NCI-H345 treated with DMSO at 0.1 percent for 48 hours (cell line): ENCODE results near the gene TAF9B.
"Not testable (repeated sequence)": the region's sequence is repeated elsewhere in the genome, so short reads cannot be mapped to it uniquely, and the experiment has no call there.

ENCODE experiments used
- DNase-seq: peaks from one replicate; lab custom pipeline; 2025; ENCODE audit not compliant: unreplicated experiment; lab: John Stamatoyannopoulos, UW

The TAF9B gene

GRCh38 chrX:78116766-78117165 is 22.7 kb downstream of the TAF9B start:
- no peak for DNase-seq

DNA sequence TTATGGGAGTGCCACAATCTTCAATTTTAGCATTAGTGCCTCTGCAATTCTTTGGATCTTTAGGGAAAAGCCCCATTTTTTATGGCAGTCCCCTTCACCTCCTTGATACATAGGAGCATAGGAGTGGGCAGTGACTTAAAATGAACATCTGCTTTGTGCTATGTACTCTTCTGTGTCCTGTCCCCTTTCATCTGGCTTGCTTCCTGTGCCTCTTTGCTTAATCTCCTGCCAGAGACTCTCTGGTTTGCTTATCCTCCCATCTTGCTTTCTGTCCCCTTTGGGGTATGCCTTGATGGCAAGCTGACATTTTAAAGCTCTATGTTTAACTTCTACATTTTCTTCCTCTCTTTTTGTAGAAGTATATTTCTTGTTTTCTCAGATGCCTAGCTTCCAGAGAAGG is 23.1 kb downstream of the TAF9B start:
- DNase-seq, result no peak

DNA sequence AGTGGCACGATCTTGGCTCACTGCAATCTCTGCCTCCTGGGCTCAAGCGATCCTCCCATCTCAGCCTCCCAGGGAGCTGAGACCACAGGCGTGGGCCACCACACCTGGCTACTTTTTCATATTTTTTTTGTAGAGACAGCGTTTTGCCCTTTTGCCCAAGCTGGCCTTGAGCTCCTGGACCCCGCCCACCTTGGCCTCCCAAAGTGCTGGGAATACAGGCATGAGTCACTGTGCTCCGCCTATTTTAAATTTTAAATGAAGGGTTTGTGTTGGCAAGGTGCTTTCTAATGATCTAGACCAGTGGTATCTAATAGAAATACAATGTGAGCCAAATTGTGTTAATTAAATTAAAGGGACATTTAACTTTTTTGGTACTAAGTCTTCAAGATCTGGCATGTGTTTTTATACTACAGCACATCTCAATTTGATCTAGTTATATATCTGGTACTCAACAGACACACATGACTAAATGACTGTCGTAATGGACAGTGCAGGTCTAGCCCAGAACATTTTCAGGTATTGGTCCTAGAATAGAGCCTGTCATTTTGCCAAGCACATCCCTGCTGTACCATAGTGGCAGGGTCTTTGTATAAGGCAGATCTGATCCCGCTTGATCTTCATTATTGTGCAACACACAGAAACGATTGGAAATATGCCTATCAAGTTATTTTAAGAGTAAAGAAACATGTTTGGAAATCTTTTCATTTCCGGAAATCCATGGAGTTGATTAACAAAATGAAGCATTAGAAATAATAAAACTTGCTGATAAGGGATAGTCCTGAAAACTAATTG is 28.1 kb downstream of the TAF9B start:
- no peak for DNase-seq

- DNase-seq, result no peak
These were observed 30.0 kb downstream of the TAF9B start for GRCh38 chrX:78109458-78109857.

DNA sequence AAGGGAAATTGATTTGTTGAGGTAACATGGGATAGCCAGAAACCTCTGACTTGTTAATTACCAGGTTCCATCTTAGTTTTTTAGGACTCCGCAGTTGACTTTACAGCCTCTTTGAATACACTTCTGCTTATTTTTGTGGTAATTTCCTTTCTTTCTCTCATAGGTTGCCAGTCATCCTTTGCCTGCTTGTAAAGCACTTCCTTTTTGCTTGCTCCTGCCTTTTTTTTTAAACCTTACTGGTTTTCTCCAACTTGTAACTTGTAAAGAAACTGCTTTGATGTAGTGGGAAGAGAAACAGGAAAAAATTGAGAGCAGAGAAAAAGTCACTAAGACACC is 32.8 kb downstream of the TAF9B start:
- DNase-seq, result no peak

DNA sequence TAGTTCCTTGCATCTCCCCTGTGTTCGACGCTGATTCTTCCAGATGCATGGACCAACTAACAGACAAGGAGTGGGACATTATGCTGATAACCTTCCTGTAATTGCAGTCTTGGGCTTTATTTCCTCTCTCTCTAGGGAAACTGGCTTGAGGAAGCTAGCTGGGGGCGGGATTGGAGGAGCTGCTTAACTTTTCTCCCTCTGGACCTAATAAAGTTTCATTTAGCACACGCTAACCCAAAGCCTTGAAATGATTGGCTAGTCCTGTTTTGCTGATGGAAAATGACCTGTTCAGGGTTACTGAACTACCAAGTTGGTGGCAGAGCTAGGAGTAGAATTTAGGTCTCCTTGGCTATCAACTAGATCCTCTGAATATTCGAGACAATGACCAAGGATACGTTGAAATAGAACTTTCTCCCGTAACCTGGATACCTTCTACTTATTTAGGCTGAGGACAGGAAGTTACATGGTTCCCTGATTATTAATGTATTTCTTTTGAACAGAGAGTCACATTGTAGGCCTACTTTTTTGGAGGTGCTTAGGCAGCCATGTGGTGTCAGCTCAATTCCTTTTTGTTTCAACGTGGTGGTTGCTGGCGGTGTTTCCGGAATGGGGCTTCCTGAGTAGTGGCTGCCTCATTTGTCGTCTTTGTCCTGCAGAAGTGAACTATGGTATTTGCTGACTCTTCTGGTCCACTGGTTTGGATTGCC is 33.4 kb downstream of the TAF9B start:
- DNase-seq, result no peak

GRCh38 chrX:78104447-78105176 is 34.8 kb downstream of the TAF9B start:
- DNase-seq, result no peak

GRCh38 chrX:78103623-78104446 is 35.6 kb downstream of the TAF9B start, which contains the start of gene PGK1:
PGK1 (plus strand) TSS chrX:78104248; CDS start chrX:78104341, 93 bp downstream.
- DNase-seq, result peak; percentile 86

GRCh38 chrX:78103001-78103622 is 36.3 kb downstream of the TAF9B start:
- no peak for DNase-seq

DNA sequence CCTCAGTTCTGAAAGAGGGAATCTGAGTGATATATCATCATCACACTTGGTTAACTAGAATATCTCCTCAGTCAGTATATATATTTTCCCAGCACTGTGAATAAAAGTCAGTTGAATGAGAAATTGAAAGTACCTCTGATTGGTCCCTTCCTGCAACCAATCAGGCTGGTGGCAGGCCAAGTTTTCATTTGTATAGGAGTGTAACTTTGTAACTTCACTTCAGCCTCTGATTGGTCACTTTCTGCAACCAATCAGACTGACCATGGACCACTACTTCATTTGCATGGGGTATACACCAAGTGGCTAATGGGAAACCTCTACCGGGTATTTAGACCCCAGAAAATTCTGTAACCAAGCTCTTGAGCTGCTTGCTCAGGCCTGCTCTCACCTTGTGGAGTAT is 37.4 kb downstream of the TAF9B start:
- no peak for DNase-seq

DNA sequence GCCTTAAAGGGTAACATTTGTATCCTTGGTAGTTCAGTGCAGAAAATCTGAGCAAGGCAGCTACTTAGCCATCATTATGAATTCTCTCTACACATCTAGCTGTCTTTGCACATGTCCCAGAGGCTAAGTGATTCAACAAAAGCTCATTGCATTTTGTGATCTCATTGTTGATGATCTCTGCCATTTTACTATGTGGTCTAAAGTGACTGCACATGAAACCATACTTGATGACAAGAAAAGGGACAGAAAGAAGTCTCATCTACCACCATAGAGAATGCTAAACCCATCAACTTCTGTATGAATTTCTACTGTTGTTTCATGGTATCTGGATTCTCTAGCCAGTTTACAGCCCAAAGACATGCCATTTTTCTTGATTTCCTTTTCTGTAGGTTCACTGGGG is 41.3 kb downstream of the TAF9B start:
- no peak for DNase-seq

DNA sequence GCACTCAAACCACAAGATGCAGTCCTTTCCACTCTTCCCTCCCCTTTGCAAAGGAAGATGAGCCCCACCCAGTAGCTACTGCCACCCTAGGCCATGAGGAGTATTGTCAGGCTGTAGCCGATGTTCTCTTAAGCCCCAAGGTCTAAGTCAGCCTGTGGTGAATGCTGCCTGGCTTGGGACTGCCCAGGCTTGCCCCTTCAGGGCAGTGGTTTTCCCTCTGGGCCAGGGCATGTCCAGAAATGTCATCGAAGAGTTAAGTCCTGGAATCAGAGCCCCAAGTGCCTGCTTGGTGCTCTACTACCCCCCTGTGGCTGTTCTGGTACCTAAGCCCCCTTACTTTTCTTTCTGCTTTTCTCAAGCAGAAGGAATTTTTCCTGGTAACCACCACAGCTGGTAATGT is 47.2 kb downstream of the TAF9B start:
- no peak for DNase-seq

DNA sequence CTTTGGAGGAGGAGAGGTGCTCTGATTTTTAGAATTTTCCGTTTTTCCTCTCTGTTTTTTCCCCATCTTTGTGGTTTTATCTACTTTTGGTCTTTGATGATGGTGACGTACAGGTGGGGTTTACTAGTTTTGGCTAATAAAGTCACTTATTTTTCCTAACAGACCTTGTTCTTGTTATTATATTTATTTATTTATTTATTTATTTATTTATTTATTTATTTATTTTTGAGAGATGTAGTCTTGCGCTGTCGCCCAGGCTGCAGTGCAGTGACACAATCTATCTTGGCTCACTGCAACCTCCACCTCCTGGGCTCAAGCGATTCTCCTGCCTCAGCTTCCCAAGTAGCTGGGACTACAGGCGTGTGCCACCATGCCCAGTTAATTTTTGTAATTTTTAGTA is 58.0 kb downstream of the TAF9B start:
- DNase-seq, result not testable (repeated sequence)
